WERI-Rb-1 (cell line): ENCODE data around the gene HCN1.

Source experiments
- DNase-seq: peaks from one replicate; pipeline ENCODE4 v3.0.0-alpha.2; 2020
- H3K27ac ChIP-seq: fragments of 250-450 bp; sonication (Bioruptor Pico); 2 replicates; pipeline ENCODE4 v1.5.1; 2020; ENCODE audit warnings: mild to moderate bottlenecking, moderate library complexity
- H3K27me3 ChIP-seq: fragments of 250-450 bp; sonication (Bioruptor Pico); 2 replicates; pipeline ENCODE4 v1.5.1; 2021; ENCODE audit warnings: mild to moderate bottlenecking, low read depth, moderate library complexity; ENCODE audit not compliant: insufficient read depth, severe bottlenecking
- H3K36me3 ChIP-seq: fragments of 250-450 bp; sonication (Bioruptor Pico); 2 replicates; pipeline ENCODE4 v1.5.1; 2020; ENCODE audit warnings: mild to moderate bottlenecking, moderate library complexity
- H3K4me3 ChIP-seq: 2 replicates; pipeline ENCODE4 v1.5.1; 2011; ENCODE audit warnings: low read depth, mild to moderate bottlenecking, control low read depth, low read length
- H3K9me3 ChIP-seq: fragments of 250-450 bp; sonication (Bioruptor Pico); 2 replicates; pipeline ENCODE4 v1.5.1; 2021; ENCODE audit warnings: mild to moderate bottlenecking, moderate library complexity; ENCODE audit not compliant: severe bottlenecking
- CTCF ChIP-seq: IDR thresholded peaks from 2 replicates; pipeline ENCODE4 v1.5.1; 2011; ENCODE audit warnings: low read depth, mild to moderate bottlenecking, control low read depth, inconsistent platforms, low read length

The HCN1 gene

GRCh38 chr5:45295231-45295630 lies 400.9 kb downstream of the HCN1 start:
- TF ChIP-seq CTCF: no peak
- DNase-seq: no peak

GRCh38 chr5:45288746-45289145 lies 407.4 kb downstream of the HCN1 start:
- Histone ChIP-seq H3K4me3 (no peak overlapping the region), H3K9me3 (no peaks in the 10 kb centered on the region), H3K36me3 (no peaks in the 10 kb centered on the region), H3K27ac (no peak overlapping the region), H3K27me3 (no peaks in the 10 kb centered on the region)
- TF ChIP-seq CTCF: no peak
- no peak for DNase-seq

More at GRCh38 chr5:45295231-45295630, 400.9 kb downstream of the HCN1 start:
- Histone ChIP-seq H3K9me3 (no peaks in the 10 kb centered on the region), H3K27ac (no peak overlapping the region), H3K4me3 (no peak overlapping the region), H3K36me3 (no peaks in the 10 kb centered on the region), H3K27me3 (no peaks in the 10 kb centered on the region)

- Histone ChIP-seq H3K36me3 (no peaks in the 10 kb centered on the region), H3K27me3 (no peaks in the 10 kb centered on the region), H3K9me3 (no peaks in the 10 kb centered on the region), H3K27ac (no peak overlapping the region), H3K4me3 (no peak overlapping the region)
- DNase-seq: no peak
- no peak for TF ChIP-seq CTCF
These were observed 411.7 kb downstream of the HCN1 start for GRCh38 chr5:45284436-45284835.

DNA sequence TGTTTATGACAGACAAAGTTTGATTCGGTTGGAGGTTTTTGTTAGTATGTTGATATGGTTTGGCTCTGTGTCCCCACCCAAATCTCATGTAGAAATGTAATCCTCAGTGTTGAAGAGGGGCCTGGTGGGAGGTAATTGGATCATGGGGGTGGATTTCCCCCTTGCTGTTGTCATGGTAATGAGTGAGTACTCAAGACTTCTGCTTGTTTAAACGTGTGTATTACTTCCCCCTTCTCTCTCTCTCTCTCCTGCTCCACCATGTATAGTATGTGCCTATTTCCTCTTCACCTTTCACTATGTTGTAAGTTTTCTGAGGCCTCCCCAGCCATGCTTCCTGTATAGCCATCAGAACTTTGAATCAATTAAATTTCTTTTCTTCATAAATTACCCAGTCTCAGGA lies 415.1 kb downstream of the HCN1 start:
- no peak overlapping the region for H3K4me3 ChIP-seq
- DNase-seq: no peak
- H3K27ac ChIP-seq: no peak overlapping the region
- no peaks in the 10 kb centered on the region for H3K36me3 ChIP-seq
- no peaks in the 10 kb centered on the region for H3K27me3 ChIP-seq
- no peak for TF ChIP-seq CTCF
- H3K9me3 ChIP-seq: no peaks in the 10 kb centered on the region

GRCh38 chr5:45279109-45279508 lies 417.1 kb downstream of the HCN1 start:
- Histone ChIP-seq H3K36me3 (no peaks in the 10 kb centered on the region), H3K4me3 (no peak overlapping the region), H3K9me3 (no peaks in the 10 kb centered on the region), H3K27me3 (no peaks in the 10 kb centered on the region), H3K27ac (no peak overlapping the region)
- no peak for TF ChIP-seq CTCF
- no peak for DNase-seq

- DNase-seq: no peak
- Histone ChIP-seq H3K27me3 (no peaks in the 10 kb centered on the region), H3K36me3 (no peaks in the 10 kb centered on the region), H3K4me3 (no peak overlapping the region), H3K9me3 (no peaks in the 10 kb centered on the region), H3K27ac (no peak overlapping the region)
- no peak for TF ChIP-seq CTCF
These were observed 418.3 kb downstream of the HCN1 start for GRCh38 chr5:45277860-45278259.
